ENCODE results near the gene AKAP1.

DNA sequence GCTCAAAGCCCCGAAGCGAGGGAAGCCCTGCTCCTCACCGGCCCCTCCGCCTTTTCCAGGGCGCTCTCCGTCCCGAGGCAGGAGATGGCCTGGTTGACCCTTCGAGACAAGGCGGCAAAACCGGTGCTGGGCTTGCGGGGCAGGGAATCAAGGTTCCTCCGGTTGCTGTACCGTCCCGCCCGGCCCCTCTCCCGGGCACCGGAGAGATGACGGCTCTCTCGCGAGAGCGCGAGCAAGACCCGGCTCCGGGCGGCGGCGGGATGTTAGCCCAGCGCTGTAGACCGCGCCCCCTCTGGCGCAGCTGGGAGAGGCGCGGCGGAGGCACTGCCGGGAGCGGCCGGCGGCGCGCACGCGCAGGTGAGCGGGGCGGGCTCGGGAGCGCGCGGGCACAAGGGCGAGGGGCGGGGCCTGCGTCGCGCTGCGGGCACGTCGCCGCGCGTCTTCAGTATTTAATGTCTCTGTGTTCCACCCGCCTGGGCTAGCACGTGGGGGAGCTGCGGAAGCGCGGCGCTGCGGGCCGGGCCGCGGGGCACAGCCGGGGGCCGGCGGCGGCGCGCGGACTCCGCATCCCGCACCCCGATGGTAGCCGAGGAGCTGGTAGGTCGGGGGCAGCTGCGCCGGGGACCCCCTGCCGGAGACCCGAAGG lies at the start of gene AKAP1:
- TF ChIP-seq ZNF274 (IDR thresholded peaks at IDR 0.05; ENCODE audit: low read depth, low read length) = no peak
- TF ChIP-seq YY1 (IDR thresholded peaks at IDR 0.05; ENCODE audit: insufficient read depth, insufficient read length) = no peak

Data from NT2/D1 (cell line).